Sigmoid colon (tissue), 4 donors: Measurements from ENCODE around the gene OPRM1.

Source experiments
- POLR2A ChIP-seq, 2 donors: fragments of 450-650 bp; IDR thresholded peaks; one replicate each; pipeline ENCODE4 v1.6.1; 2016; ENCODE audit warnings: antibody characterized with exemption in 2 of 2, mild to moderate bottlenecking in 2 of 2, moderate library complexity in 2 of 2
- POLR2AphosphoS5 ChIP-seq, 4 donors: sonication (generic); formaldehyde crosslinking; IDR thresholded peaks; one replicate each; pipeline ENCODE4 v1.6.1; 2017; ENCODE audit warnings: antibody characterized with exemption in 4 of 4
- TF ChIP-seq, protein P1 (sequence below), 4 experiments: fragments of 450-650 bp in 3 of 4; fragments of 200-600 bp in 1 of 4; IDR thresholded peaks; one replicate each; pipeline ENCODE4 v1.5.1; 2016 to 2019; ENCODE audit warnings: antibody characterized with exemption in 4 of 4, mild to moderate bottlenecking in 3 of 4, moderate library complexity in 2 of 4

- TF ChIP-seq, protein P1, sequence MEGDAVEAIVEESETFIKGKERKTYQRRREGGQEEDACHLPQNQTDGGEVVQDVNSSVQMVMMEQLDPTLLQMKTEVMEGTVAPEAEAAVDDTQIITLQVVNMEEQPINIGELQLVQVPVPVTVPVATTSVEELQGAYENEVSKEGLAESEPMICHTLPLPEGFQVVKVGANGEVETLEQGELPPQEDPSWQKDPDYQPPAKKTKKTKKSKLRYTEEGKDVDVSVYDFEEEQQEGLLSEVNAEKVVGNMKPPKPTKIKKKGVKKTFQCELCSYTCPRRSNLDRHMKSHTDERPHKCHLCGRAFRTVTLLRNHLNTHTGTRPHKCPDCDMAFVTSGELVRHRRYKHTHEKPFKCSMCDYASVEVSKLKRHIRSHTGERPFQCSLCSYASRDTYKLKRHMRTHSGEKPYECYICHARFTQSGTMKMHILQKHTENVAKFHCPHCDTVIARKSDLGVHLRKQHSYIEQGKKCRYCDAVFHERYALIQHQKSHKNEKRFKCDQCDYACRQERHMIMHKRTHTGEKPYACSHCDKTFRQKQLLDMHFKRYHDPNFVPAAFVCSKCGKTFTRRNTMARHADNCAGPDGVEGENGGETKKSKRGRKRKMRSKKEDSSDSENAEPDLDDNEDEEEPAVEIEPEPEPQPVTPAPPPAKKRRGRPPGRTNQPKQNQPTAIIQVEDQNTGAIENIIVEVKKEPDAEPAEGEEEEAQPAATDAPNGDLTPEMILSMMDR (IDR thresholded peaks at IDR 0.05) = no peak
- TF ChIP-seq POLR2A (IDR thresholded peaks at IDR 0.05) (no peak), POLR2AphosphoS5 (IDR thresholded peaks at IDR 0.05) (no peak)
Measured at GRCh38 chr6:154230393-154230792, 191.4 kb downstream of the OPRM1 start.
